IMR-90 (cell line): ENCODE results near the gene TM2D1. TPM values are rescaled to one million over a fixed set of nuclear protein-coding genes. Genes with fewer than 3 reads are reported as not detected.

Source experiments
- ATAC-seq: fragments of 200-7000 bp; cut with Tn5 transposase; 2 replicates; pipeline ENCODE4 v1.9.1; 2020; ENCODE audit warnings: low read depth, mild to moderate bottlenecking, moderate library complexity
- BruUV-seq: library from RNA; stranded (reverse); fragments of 400-500 nt; replicated peaks from 2 replicates; lab custom pipeline; 2021; lab: Mats Ljungman, UMichigan
- CTCF ChIA-PET: fragments of 300-600 bp; formaldehyde crosslinking; extraction: SDS; loops from one replicate; lab custom pipeline; 2021; ENCODE audit warnings: antibody characterized with exemption; lab: Yijun Ruan, JAX
- POLR2A ChIA-PET: fragments of 300-600 bp; sonication (Branson Sonifier 250); formaldehyde crosslinking; loops from one replicate; lab custom pipeline; 2022; ENCODE audit warnings: antibody characterized with exemption; ENCODE audit not compliant: unreplicated experiment; lab: Charles Lee
- DNase-seq: peaks from one replicate; pipeline ENCODE4 v3.0.0; 2013
- H2AFZ ChIP-seq: replicated peaks from 2 replicates; pipeline ENCODE3; 2013; ENCODE audit warnings: low read length, mild to moderate bottlenecking; ENCODE audit not compliant: poor library complexity
- H2AK5ac ChIP-seq: 2 replicates; pipeline ENCODE4 v1.6.1; 2013; ENCODE audit warnings: low read depth, low read length, inconsistent platforms
- H2AK9ac ChIP-seq: replicated peaks from 2 replicates; pipeline ENCODE3; 2013; ENCODE audit warnings: mild to moderate bottlenecking, low read depth, low read length, moderate library complexity; ENCODE audit not compliant: poor library complexity
- H2BK120ac ChIP-seq: 2 replicates; pipeline ENCODE4 v1.6.1; 2013; ENCODE audit warnings: low read depth, low read length, inconsistent platforms
- H2BK15ac ChIP-seq: 3 replicates; pipeline ENCODE4 v1.6.1; 2013; ENCODE audit warnings: low read depth, low read length, inconsistent platforms
- H2BK20ac ChIP-seq: 2 replicates; pipeline ENCODE4 v1.6.1; 2013; ENCODE audit warnings: low read depth, mild to moderate bottlenecking, inconsistent platforms, low read length, moderate library complexity
- H2BK5ac ChIP-seq: 2 replicates; pipeline ENCODE4 v1.6.1; 2013; ENCODE audit warnings: mild to moderate bottlenecking, low read depth, low read length, inconsistent platforms; ENCODE audit not compliant: poor library complexity, severe bottlenecking
- H3K14ac ChIP-seq: replicated peaks from 2 replicates; pipeline ENCODE4 v1.6.1; 2013; ENCODE audit warnings: low read depth, low read length, inconsistent platforms
- H3K18ac ChIP-seq: 2 replicates; pipeline ENCODE4 v1.6.1; 2013; ENCODE audit warnings: low read depth, low read length, control low read depth
- H3K23ac ChIP-seq: 2 replicates; pipeline ENCODE4 v1.6.1; 2013; ENCODE audit warnings: low read depth, low read length, inconsistent platforms
- H3K27ac ChIP-seq: 2 replicates; pipeline ENCODE4 v1.5.1; 2013; ENCODE audit warnings: mild to moderate bottlenecking, control low read depth, low read length; ENCODE audit not compliant: insufficient read depth
- H3K27me3 ChIP-seq: 2 replicates; pipeline ENCODE4 v1.6.1; 2013; ENCODE audit warnings: low read length; ENCODE audit not compliant: control insufficient read depth, insufficient read depth
- H3K36me3 ChIP-seq: 2 replicates; pipeline ENCODE4 v1.6.1; 2013; ENCODE audit warnings: low read length, mixed read lengths; ENCODE audit not compliant: control insufficient read depth, insufficient read depth
- H3K4ac ChIP-seq: 2 replicates; pipeline ENCODE4 v1.6.1; 2013; ENCODE audit warnings: low read depth, low read length, inconsistent platforms
- H3K4me1 ChIP-seq: 2 replicates; pipeline ENCODE4 v1.6.1; 2013; ENCODE audit warnings: low read length, mixed read lengths; ENCODE audit not compliant: control insufficient read depth, insufficient read depth
- H3K4me2 ChIP-seq: 2 replicates; pipeline ENCODE4 v1.6.1; 2013; ENCODE audit warnings: low read depth, mild to moderate bottlenecking, control low read depth, low read length, moderate library complexity
- H3K4me3 ChIP-seq: 2 replicates; pipeline ENCODE4 v1.5.1; 2013; ENCODE audit warnings: low read depth, mild to moderate bottlenecking, control low read depth, low read length, moderate library complexity; ENCODE audit not compliant: insufficient read depth
- H3K56ac ChIP-seq: 2 replicates; pipeline ENCODE4 v1.6.1; 2013; ENCODE audit warnings: low read length, inconsistent platforms; ENCODE audit not compliant: insufficient read depth; ENCODE audit errors: extremely low read depth
- H3K79me1 ChIP-seq, 2 experiments: 2 replicates each; pipeline ENCODE4 v1.6.1; 2013; ENCODE audit warnings: low read length in 2 of 2, inconsistent platforms in 1 of 2, low read depth in 1 of 2
- H3K9ac ChIP-seq: 2 replicates; pipeline ENCODE4 v1.6.1; 2013; ENCODE audit warnings: low read depth, low read length, control low read depth
- H3K9me1 ChIP-seq: 2 replicates; pipeline ENCODE4 v1.6.1; 2013; ENCODE audit warnings: low read length, inconsistent platforms; ENCODE audit not compliant: insufficient read depth
- H3K9me3 ChIP-seq: 2 replicates; pipeline ENCODE4 v1.6.1; 2013; ENCODE audit warnings: low read length; ENCODE audit not compliant: control insufficient read depth, insufficient read depth
- H4K20me1 ChIP-seq: 2 replicates; pipeline ENCODE4 v1.6.1; 2013; ENCODE audit warnings: low read length, inconsistent platforms; ENCODE audit not compliant: insufficient read depth
- H4K5ac ChIP-seq: 2 replicates; pipeline ENCODE4 v1.6.1; 2013; ENCODE audit warnings: mild to moderate bottlenecking, low read depth, low read length, control low read depth
- H4K8ac ChIP-seq, 2 experiments: 2 replicates each; pipeline ENCODE4 v1.6.1; 2013; ENCODE audit warnings: low read depth in 2 of 2, low read length in 2 of 2, control low read depth in 1 of 2, inconsistent platforms in 1 of 2
- H4K91ac ChIP-seq: 2 replicates; pipeline ENCODE4 v1.6.1; 2013; ENCODE audit warnings: low read depth, low read length, inconsistent platforms; ENCODE audit not compliant: insufficient read depth
- ELK1 ChIP-seq: fragments of 150-350 bp; IDR thresholded peaks from 2 replicates; pipeline ENCODE4 v1.6.1; 2016; ENCODE audit warnings: low read depth, mild to moderate bottlenecking, low read length, moderate library complexity, borderline replicate concordance
- FOS ChIP-seq: fragments of 150-350 bp; IDR thresholded peaks from 2 replicates; pipeline ENCODE4 v1.6.1; 2016; ENCODE audit warnings: low read depth, low read length
- NFE2L2 ChIP-seq: fragments of 150-350 bp; IDR thresholded peaks from 2 replicates; pipeline ENCODE4 v1.6.1; 2016; ENCODE audit warnings: low read depth, mild to moderate bottlenecking, low read length
- RFX5 ChIP-seq: IDR thresholded peaks from 2 replicates; pipeline ENCODE4 v1.8.0; 2012; ENCODE audit warnings: low read depth, mild to moderate bottlenecking, low read length, moderate library complexity
- WGBS, 2 experiments: methylation state at CpG; one replicate each; pipeline versions ENCODE4 v1.1.5 to v1.1.7; 2013; ENCODE audit warnings: missing lambda C conversion rate in 2 of 2; ENCODE audit not compliant: insufficient read length in 1 of 2; ENCODE audit errors: extremely low coverage in 2 of 2; 5-methylcytosine and 5-hydroxymethylcytosine counted together
- dilution Hi-C: fragments of 300-500 bp; cut with HindIII; formaldehyde crosslinking; loops from one replicate; pipeline ENCODE4 v1.14.3; 2018; ENCODE audit warnings: low sequenced_read_pairs; ENCODE audit not compliant: unreplicated experiment
- in situ Hi-C: fragments of 300-500 bp; cut with MboI; formaldehyde crosslinking; loops from 3 replicates; pipeline ENCODE4 v1.14.3; 2019; ENCODE audit warnings: low sequenced_read_pairs, inconsistent platforms, mixed read lengths
- intact Hi-C: fragments of 100-400 bp; cut with micrococcal nuclease; formaldehyde crosslinking; loops from 2 replicates; pipeline ENCODE4 v1.10.0; 2022
- polyA plus RNA-seq, 3 experiments: library from polyadenylated mRNA; depleted of rRNA; stranded (reverse); fragments of >200 nt; gene quantifications; 2 replicates each; pipeline ENCODE4 v1.2.3, GENCODE V29; 2012; ENCODE audit warnings: low replicate concordance in 1 of 3
- total RNA-seq: library from RNA; depleted of rRNA; stranded (reverse); fragments of >200 nt; gene quantifications from 2 replicates; pipeline ENCODE4 v1.2.3, GENCODE V29; 2012

Gene TM2D1
- total and polyA plus RNA-seq, 2 of the 4 experiments (the other 2 are of a cell fraction) = 14.3 to 32.7 TPM

- Histone ChIP-seq H3K9ac (no peak overlapping the region), H3K4me3 (no peak overlapping the region), H3K4ac (no peak overlapping the region), H3K9me3 (no peaks in the 10 kb centered on the region), H2BK15ac (no peak overlapping the region), H3K9me1 (no peaks in the 10 kb centered on the region), H3K27ac (no peak overlapping the region), H3K36me3 (no peaks in the 10 kb centered on the region), H2AK9ac (no peak overlapping the region), H4K5ac (no peak overlapping the region), H2BK5ac (no peak overlapping the region), H3K4me2 (no peak overlapping the region), H4K8ac (no peak overlapping the region), H3K4me1 (no peaks in the 10 kb centered on the region), H2AK5ac (no peak overlapping the region), H4K91ac (no peak overlapping the region), H3K56ac (no peak overlapping the region), H3K14ac (no peak overlapping the region), H3K27me3 (no peaks in the 10 kb centered on the region; the same call in 1 of the 2 replicates), H2BK20ac (no peak overlapping the region), H3K18ac (no peak overlapping the region), H2BK120ac (no peak overlapping the region), H3K23ac (no peak overlapping the region), H2AFZ (no peak overlapping the region), H3K79me1 (no peaks in the 10 kb centered on the region), H4K20me1 (no peaks in the 10 kb centered on the region)
- intact Hi-C loops = no loop called here
- no TSS peak for BruUV-seq
- POLR2A ChIA-PET = no interaction called here
- no peak for ATAC-seq
- no peak for DNase-seq
- no CpG with 5 or more reads among the region's 4 CpGs for WGBS, 2 experiments
- in situ Hi-C loops = no loop called here
- dilution Hi-C loops = no loop called here
- CTCF ChIA-PET = interaction anchor here (0.6 kb wide), 1 partner anchor 1501 kb away, joined by 4 read pairs; no protein-coding TSS in a partner anchor
- TF ChIP-seq ELK1 (no peak), RFX5 (no peak), NFE2L2 (no peak), FOS (no peak)
Observed at GRCh38 chr1:61672376-61672775, 52.6 kb downstream of the TM2D1 start.
